ENCODE results near the gene TMED9.
A peak's percentile ranks its signal among the peaks of the same experiment; 100 is the strongest.
"Not testable (repeated sequence)": the region's sequence is repeated elsewhere in the genome, so short reads cannot be mapped to it uniquely, and the experiment has no call there.

TMED9 gene

GRCh38 chr5:177609076-177610059 is 17.4 kb downstream of the TMED9 start:
- Histone ChIP-seq H3K27ac (no peak overlapping the region), H3K4me3 (no peak overlapping the region)
- peak; percentile 65 for DNase-seq (ENCODE audit: low spot score)
- no peak for TF ChIP-seq CTCF (IDR thresholded peaks at IDR 0.05)

DNA sequence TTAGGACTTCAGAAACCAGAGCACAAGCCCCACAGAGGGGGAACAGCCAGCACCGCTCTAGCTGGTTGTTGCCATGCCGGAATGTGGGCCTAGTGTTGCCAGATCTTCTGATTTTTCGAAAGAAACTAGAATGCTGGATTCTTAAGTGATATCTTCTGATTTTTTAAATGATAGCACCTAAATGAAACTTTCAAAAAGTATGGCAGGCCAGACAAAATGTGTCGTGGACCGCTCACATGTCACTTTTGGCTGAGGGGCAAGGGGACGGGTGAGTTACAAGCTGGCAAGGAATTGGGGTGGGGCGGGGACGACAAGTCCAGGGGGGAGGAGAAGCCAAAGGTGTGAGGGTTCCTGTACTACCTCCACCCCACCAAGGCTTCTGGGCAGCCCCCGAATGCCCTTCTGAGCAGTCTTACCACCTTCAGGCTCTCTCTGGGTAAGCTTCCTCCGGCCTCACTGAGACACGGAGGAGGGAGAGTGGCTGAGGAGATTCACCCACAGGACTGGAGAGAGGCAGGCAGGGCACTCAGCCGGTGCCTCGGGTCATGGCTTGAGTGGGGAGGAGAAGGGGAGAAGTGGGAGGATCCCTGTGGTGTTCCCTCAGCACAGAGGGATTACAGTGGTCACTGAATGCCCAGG is 18.2 kb downstream of the TMED9 start:
- H3K4me3 ChIP-seq = no peak overlapping the region
- TF ChIP-seq CTCF (IDR thresholded peaks at IDR 0.05) = no peak
- peak; percentile 62 for DNase-seq (ENCODE audit: low spot score)

DNA sequence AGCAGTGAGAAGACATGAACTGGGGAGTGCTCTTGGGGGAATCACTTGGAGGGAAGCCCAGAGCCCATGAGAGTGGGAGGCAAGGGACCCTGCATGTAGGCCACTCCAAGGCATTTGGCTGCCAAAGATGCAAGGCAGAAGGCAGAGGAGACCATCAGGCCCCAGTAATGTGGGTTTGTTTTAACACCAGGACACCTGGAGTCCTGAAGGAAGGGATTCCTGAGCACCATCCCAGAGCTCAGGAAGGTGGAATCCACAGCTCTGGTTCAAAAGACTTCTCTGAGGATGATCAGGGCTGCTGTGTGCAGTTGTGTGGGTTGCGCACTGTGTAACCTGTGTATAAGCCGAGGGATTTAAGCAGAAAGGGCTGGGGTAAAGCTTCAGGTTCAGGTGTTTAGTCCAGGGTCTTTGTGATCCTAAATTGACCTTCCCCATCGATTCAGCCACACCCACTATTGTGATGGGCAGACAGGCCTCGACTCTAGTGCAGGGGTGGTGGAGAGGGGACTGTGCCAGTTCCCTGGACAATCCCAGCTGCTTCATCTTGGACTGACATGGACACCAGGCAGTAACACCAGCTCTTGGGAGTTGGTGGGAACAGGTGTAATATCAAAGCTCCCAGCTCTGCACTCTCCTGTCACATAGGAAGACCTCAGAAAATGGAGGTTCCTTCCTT is 18.9 kb downstream of the TMED9 start:
- Histone ChIP-seq H3K4me3 (no peak overlapping the region), H3K27ac (no peak overlapping the region)
- DNase-seq (ENCODE audit: low spot score) = no peak
- no peak for TF ChIP-seq CTCF (IDR thresholded peaks at IDR 0.05)

More for the DNA sequence above, 18.2 kb downstream of the TMED9 start:
- H3K27ac ChIP-seq = no peak overlapping the region

GRCh38 chr5:177611446-177612214 is 19.6 kb downstream of the TMED9 start:
- no peak for DNase-seq (ENCODE audit: low spot score)
- Histone ChIP-seq H3K4me3 (no peak overlapping the region), H3K27ac (no peak overlapping the region)
- no peak for TF ChIP-seq CTCF (IDR thresholded peaks at IDR 0.05)

DNA sequence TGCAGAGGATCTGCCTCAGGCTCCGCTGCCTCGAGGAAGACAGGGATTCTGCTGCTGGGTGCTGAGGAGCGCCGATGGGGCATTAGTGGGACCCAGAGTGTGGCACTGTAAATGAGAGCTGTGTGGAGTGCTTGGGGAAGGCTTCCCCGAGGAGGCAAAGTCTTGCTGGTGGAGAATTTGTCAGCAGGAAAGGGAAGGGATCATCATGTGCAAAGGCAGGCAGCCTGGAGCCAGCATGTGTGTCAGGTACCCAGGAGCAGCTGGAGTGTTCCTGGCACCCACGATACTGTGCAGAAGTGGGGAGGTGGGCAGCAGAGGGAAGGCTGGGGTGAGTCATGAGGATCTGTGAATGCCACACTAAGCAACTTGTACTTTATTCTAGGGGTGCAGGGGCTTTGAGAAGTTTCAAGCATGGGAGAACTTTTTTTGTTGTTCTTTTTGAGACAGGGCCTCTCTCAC is 20.2 kb downstream of the TMED9 start:
- no peak for TF ChIP-seq CTCF (IDR thresholded peaks at IDR 0.05)
- DNase-seq (ENCODE audit: low spot score) = peak; percentile 69
- no peak overlapping the region for H3K27ac ChIP-seq
- H3K4me3 ChIP-seq = no peak overlapping the region

- Histone ChIP-seq H3K4me3 (no peak overlapping the region), H3K27ac (no peak overlapping the region)
- DNase-seq (ENCODE audit: low spot score) = no peak
- no peak for TF ChIP-seq CTCF (IDR thresholded peaks at IDR 0.05)
Observed at GRCh38 chr5:177620560-177620959, 28.6 kb downstream of the TMED9 start.

GRCh38 chr5:177624172-177624571 is 32.2 kb downstream of the TMED9 start:
- not testable (repeated sequence) for H3K27ac ChIP-seq; DNase-seq (ENCODE audit: low spot score); H3K4me3 ChIP-seq

- DNase-seq (ENCODE audit: low spot score); H3K27ac ChIP-seq; H3K4me3 ChIP-seq: not testable (repeated sequence)
Observed at GRCh38 chr5:177630186-177630585, 38.2 kb downstream of the TMED9 start.

- not testable (repeated sequence) for DNase-seq (ENCODE audit: low spot score); H3K27ac ChIP-seq; H3K4me3 ChIP-seq
Observed at GRCh38 chr5:177634912-177635311, 42.9 kb downstream of the TMED9 start.

GRCh38 chr5:177645462-177645861 is 53.5 kb downstream of the TMED9 start:
- not testable (repeated sequence) for H3K27ac ChIP-seq; H3K4me3 ChIP-seq; DNase-seq (ENCODE audit: low spot score)

All from coronary artery (tissue), 2 donors.